Measurements from ENCODE around the gene ZNF587.
A peak's percentile ranks its signal among the peaks of the same experiment; 100 is the strongest.
"Not testable (repeated sequence)": the region's sequence is repeated elsewhere in the genome, so short reads cannot be mapped to it uniquely, and the experiment has no call there.

ZNF587 gene

GRCh38 chr19:57849666-57850473, at the start of gene ZNF587:
ZNF587 (plus strand) TSS chr19:57849859; CDS start chr19:57850039, 180 bp downstream.
- H3K9me3 ChIP-seq (ENCODE audit: control insufficient read depth, low read depth, low read length); H3K27me3 ChIP-seq (ENCODE audit: control insufficient read depth, insufficient read depth, low read length); H3K4me1 ChIP-seq (ENCODE audit: control insufficient read depth, low read depth, low read length): not testable (repeated sequence)
- Histone ChIP-seq H3K27ac (ENCODE audit: low read length) (peak within 1 kb of the TSS; percentile 87), H3K9ac (ENCODE audit: low read length) (peak within 1 kb of the TSS; percentile 95), H3K4me3 (ENCODE audit: low read length) (peak within 1 kb of the TSS; percentile 91), H3K36me3 (ENCODE audit: control insufficient read depth, low read depth, low read length) (peaks cover 14% of the 10 kb centered on the region)

- Histone ChIP-seq H3K4me1 (ENCODE audit: control insufficient read depth, low read depth, low read length) (peaks cover 31% of the 10 kb centered on the region), H3K9me3 (ENCODE audit: control insufficient read depth, low read depth, low read length) (no peaks in the 10 kb centered on the region), H3K27me3 (ENCODE audit: control insufficient read depth, insufficient read depth, low read length) (no peaks in the 10 kb centered on the region), H3K4me3 (ENCODE audit: low read length) (no peak overlapping the region), H3K9ac (ENCODE audit: low read length) (no peak overlapping the region), H3K36me3 (ENCODE audit: control insufficient read depth, low read depth, low read length) (peaks cover 13% of the 10 kb centered on the region), H3K27ac (ENCODE audit: low read length) (no peak overlapping the region)
These were observed 49.0 kb upstream of the ZNF587 start for GRCh38 chr19:57800696-57801095.

- Histone ChIP-seq H3K4me1 (ENCODE audit: control insufficient read depth, low read depth, low read length) (peaks cover 33% of the 10 kb centered on the region), H3K27me3 (ENCODE audit: control insufficient read depth, insufficient read depth, low read length) (no peaks in the 10 kb centered on the region), H3K4me3 (ENCODE audit: low read length) (no peak overlapping the region), H3K27ac (ENCODE audit: low read length) (no peak overlapping the region), H3K9me3 (ENCODE audit: control insufficient read depth, low read depth, low read length) (no peaks in the 10 kb centered on the region), H3K9ac (ENCODE audit: low read length) (no peak overlapping the region), H3K36me3 (ENCODE audit: control insufficient read depth, low read depth, low read length) (no peaks in the 10 kb centered on the region)
These were observed 47.4 kb upstream of the ZNF587 start for GRCh38 chr19:57802269-57802668.

- H3K36me3 ChIP-seq (ENCODE audit: control insufficient read depth, low read depth, low read length): peaks cover 9% of the 10 kb centered on the region
- no peaks in the 10 kb centered on the region for H3K9me3 ChIP-seq (ENCODE audit: control insufficient read depth, low read depth, low read length)
- peak overlapping the region; percentile 98 for H3K27ac ChIP-seq (ENCODE audit: low read length)
- H3K4me3 ChIP-seq (ENCODE audit: low read length): peak overlapping the region; percentile 90
- H3K4me1 ChIP-seq (ENCODE audit: control insufficient read depth, low read depth, low read length): peaks cover 33% of the 10 kb centered on the region
- peak overlapping the region; percentile 97 for H3K9ac ChIP-seq (ENCODE audit: low read length)
- no peaks in the 10 kb centered on the region for H3K27me3 ChIP-seq (ENCODE audit: control insufficient read depth, insufficient read depth, low read length)
These were observed 46.4 kb upstream of the ZNF587 start for GRCh38 chr19:57803265-57803593.

- H3K4me3 ChIP-seq (ENCODE audit: low read length): peak overlapping the region; percentile 90
- H3K9ac ChIP-seq (ENCODE audit: low read length): peak overlapping the region; percentile 97
- no peaks in the 10 kb centered on the region for H3K27me3 ChIP-seq (ENCODE audit: control insufficient read depth, insufficient read depth, low read length)
- H3K27ac ChIP-seq (ENCODE audit: low read length): peak overlapping the region; percentile 98
- no peaks in the 10 kb centered on the region for H3K9me3 ChIP-seq (ENCODE audit: control insufficient read depth, low read depth, low read length)
- H3K36me3 ChIP-seq (ENCODE audit: control insufficient read depth, low read depth, low read length): peaks cover 13% of the 10 kb centered on the region
- peaks cover 33% of the 10 kb centered on the region for H3K4me1 ChIP-seq (ENCODE audit: control insufficient read depth, low read depth, low read length)
These were observed 45.9 kb upstream of the ZNF587 start for GRCh38 chr19:57803594-57804325.

GRCh38 chr19:57807541-57807940, 42.1 kb upstream of the ZNF587 start:
- H3K9me3 ChIP-seq (ENCODE audit: control insufficient read depth, low read depth, low read length): no peaks in the 10 kb centered on the region
- peaks cover 13% of the 10 kb centered on the region for H3K4me1 ChIP-seq (ENCODE audit: control insufficient read depth, low read depth, low read length)
- no peak overlapping the region for H3K4me3 ChIP-seq (ENCODE audit: low read length)
- H3K27ac ChIP-seq (ENCODE audit: low read length): no peak overlapping the region
- no peaks in the 10 kb centered on the region for H3K27me3 ChIP-seq (ENCODE audit: control insufficient read depth, insufficient read depth, low read length)
- H3K9ac ChIP-seq (ENCODE audit: low read length): no peak overlapping the region
- peaks cover 36% of the 10 kb centered on the region for H3K36me3 ChIP-seq (ENCODE audit: control insufficient read depth, low read depth, low read length)

- H3K9ac ChIP-seq (ENCODE audit: low read length); H3K9me3 ChIP-seq (ENCODE audit: control insufficient read depth, low read depth, low read length); H3K4me3 ChIP-seq (ENCODE audit: low read length); H3K4me1 ChIP-seq (ENCODE audit: control insufficient read depth, low read depth, low read length); H3K27me3 ChIP-seq (ENCODE audit: control insufficient read depth, insufficient read depth, low read length); H3K27ac ChIP-seq (ENCODE audit: low read length): not testable (repeated sequence)
- H3K36me3 ChIP-seq (ENCODE audit: control insufficient read depth, low read depth, low read length): peaks cover 39% of the 10 kb centered on the region
These were observed 39.0 kb upstream of the ZNF587 start for GRCh38 chr19:57810410-57811295.

- Histone ChIP-seq H3K9me3 (ENCODE audit: control insufficient read depth, low read depth, low read length) (no peaks in the 10 kb centered on the region), H3K4me1 (ENCODE audit: control insufficient read depth, low read depth, low read length) (no peaks in the 10 kb centered on the region), H3K27me3 (ENCODE audit: control insufficient read depth, insufficient read depth, low read length) (no peaks in the 10 kb centered on the region), H3K4me3 (ENCODE audit: low read length) (no peak overlapping the region), H3K27ac (ENCODE audit: low read length) (no peak overlapping the region), H3K9ac (ENCODE audit: low read length) (no peak overlapping the region), H3K36me3 (ENCODE audit: control insufficient read depth, low read depth, low read length) (peaks cover 39% of the 10 kb centered on the region)
These were observed 37.4 kb upstream of the ZNF587 start for GRCh38 chr19:57812226-57812625.

- not testable (repeated sequence) for H3K9me3 ChIP-seq (ENCODE audit: control insufficient read depth, low read depth, low read length); H3K9ac ChIP-seq (ENCODE audit: low read length); H3K27ac ChIP-seq (ENCODE audit: low read length); H3K4me1 ChIP-seq (ENCODE audit: control insufficient read depth, low read depth, low read length); H3K27me3 ChIP-seq (ENCODE audit: control insufficient read depth, insufficient read depth, low read length)
- Histone ChIP-seq H3K4me3 (ENCODE audit: low read length) (peak overlapping the region; percentile 99), H3K36me3 (ENCODE audit: control insufficient read depth, low read depth, low read length) (peaks cover 31% of the 10 kb centered on the region)
These were observed 36.5 kb upstream of the ZNF587 start for GRCh38 chr19:57812975-57813820.

GRCh38 chr19:57813919-57814504, 35.6 kb upstream of the ZNF587 start:
- Histone ChIP-seq H3K27ac (ENCODE audit: low read length) (no peak overlapping the region), H3K27me3 (ENCODE audit: control insufficient read depth, insufficient read depth, low read length) (no peaks in the 10 kb centered on the region), H3K9me3 (ENCODE audit: control insufficient read depth, low read depth, low read length) (no peaks in the 10 kb centered on the region), H3K4me1 (ENCODE audit: control insufficient read depth, low read depth, low read length) (peaks cover 3% of the 10 kb centered on the region), H3K4me3 (ENCODE audit: low read length) (peak overlapping the region; percentile 99), H3K9ac (ENCODE audit: low read length) (peak overlapping the region; percentile 84), H3K36me3 (ENCODE audit: control insufficient read depth, low read depth, low read length) (peaks cover 25% of the 10 kb centered on the region)

All from iPS-18a (cell line).